ENCODE results near the gene SDHAF2. TPM values are rescaled to one million over a fixed set of nuclear protein-coding genes. Genes with fewer than 3 reads are reported as not detected.
A peak's percentile ranks its signal among the peaks of the same experiment; 100 is the strongest.

Gene SDHAF2
- total and polyA plus RNA-seq, 9 of the 15 experiments (the other 6 are each of a cell fraction or from before 2014, with no cell fraction given), result 21.2 to 144 (median 40.4) TPM

GRCh38 chr11:61446211-61446651 is 16.3 kb downstream of the SDHAF2 start (continued):
- TF ChIP-seq YBX1 (IDR thresholded peaks at IDR 0.05) (no peak), ZNF23 (CRISPR knock-in tag; IDR thresholded peaks at IDR 0.05) (no peak), NELFE (IDR thresholded peaks at IDR 0.05; ENCODE audit: insufficient read depth, insufficient read length) (no peak), ZNF140 (CRISPR knock-in tag; IDR thresholded peaks at IDR 0.05) (no peak), BRD4 (IDR thresholded peaks at IDR 0.05) (no peak), PTRF (tag; IDR thresholded peaks at IDR 0.05) (no peak), ETV6 (IDR thresholded peaks at IDR 0.05; ENCODE audit: borderline replicate concordance in 1 of 2, low read depth in 2 of 2, low read length in 1 of 2) (no peak), ETV6 (CRISPR knock-in tag; IDR thresholded peaks at IDR 0.05; ENCODE audit: borderline replicate concordance) (no peak), CTCFL (IDR thresholded peaks at IDR 0.05; ENCODE audit: borderline replicate concordance, insufficient read depth, low read depth, low read length, poor library complexity, severe bottlenecking) (peak; percentile 35), HOXB6 (CRISPR knock-in tag; IDR thresholded peaks at IDR 0.05; ENCODE audit: borderline replicate concordance) (no peak), IRF2 (CRISPR knock-in tag; IDR thresholded peaks at IDR 0.05) (no peak), ARID3A (IDR thresholded peaks at IDR 0.05; ENCODE audit: borderline replicate concordance, low read depth, low read length) (no peak), FOXA1 (IDR thresholded peaks at IDR 0.05; ENCODE audit: borderline replicate concordance) (no peak), EWSR1 (IDR thresholded peaks at IDR 0.05; ENCODE audit: borderline replicate concordance, low read depth, partially characterized antibody) (no peak), FOS (IDR thresholded peaks at IDR 0.05; ENCODE audit: extremely low read depth, insufficient read length) (no peak), HOMEZ (CRISPR knock-in tag; IDR thresholded peaks at IDR 0.05) (no peak), CCNT2 (IDR thresholded peaks at IDR 0.05; ENCODE audit: borderline replicate concordance, extremely low read depth, insufficient read length, low read depth, low read length) (no peak), ZHX1 (conservative IDR thresholded peaks at IDR 0.05; ENCODE audit: low read length) (no peak), TBP (optimal IDR thresholded peaks at IDR 0.05; ENCODE audit: low read depth, low read length) (no peak), RFX7 (CRISPR knock-in tag; IDR thresholded peaks at IDR 0.05) (no peak), KLF13 (tag; IDR thresholded peaks at IDR 0.05; ENCODE audit: borderline replicate concordance, low read depth) (no peak), ZKSCAN8 (CRISPR knock-in tag; IDR thresholded peaks at IDR 0.05) (no peak)
